Esophagus squamous epithelium (tissue), 4 donors: ENCODE results near the gene NEO1.
A peak's percentile ranks its signal among the peaks of the same experiment; 100 is the strongest.

Experiments used
- CTCF ChIP-seq, 6 experiments: fragments of 450-650 bp in 4 of 6; fragments of 200-600 bp in 2 of 6; sonication (generic) in 2 of 6; IDR thresholded peaks; one replicate each; pipeline ENCODE4 v1.5.1; 2016 to 2019; ENCODE audit warnings: antibody characterized with exemption in 6 of 6, mild to moderate bottlenecking in 4 of 6, moderate library complexity in 4 of 6
- POLR2A ChIP-seq, 4 donors: fragments of 450-650 bp; IDR thresholded peaks; one replicate each; pipeline ENCODE4 v1.6.1; 2017; ENCODE audit warnings: antibody characterized with exemption in 4 of 4, mild to moderate bottlenecking in 4 of 4, moderate library complexity in 3 of 4

- TF ChIP-seq CTCF (IDR thresholded peaks at IDR 0.05): peak in 1 of 6 experiments; percentile 9
- TF ChIP-seq POLR2A (IDR thresholded peaks at IDR 0.05): no peak
Measured at GRCh38 chr15:73156431-73157191, 104.3 kb downstream of the NEO1 start.
